ENCODE results near the gene SERPINB1.
"Not testable (repeated sequence)": the region's sequence is repeated elsewhere in the genome, so short reads cannot be mapped to it uniquely, and the experiment has no call there.

Gene SERPINB1

GRCh38 chr6:2863901-2864300 lies 22.2 kb upstream of the SERPINB1 start:
- H3K4me3 ChIP-seq (ENCODE audit: low read depth in 1 of 2, low read length in 2 of 2): no peak overlapping the region
- no peak overlapping the region for H3K27ac ChIP-seq (ENCODE audit: low read length)
- H3K4me1 ChIP-seq (ENCODE audit: control insufficient read depth in 1 of 2, insufficient read depth in 2 of 2, low read length in 2 of 2): peaks cover 3 to 8% of the 10 kb centered on the region in 2 donors
- no peaks in the 10 kb centered on the region for H3K9me3 ChIP-seq (ENCODE audit: control insufficient read depth in 1 of 2, low read length in 2 of 2)
- H3K27me3 ChIP-seq (ENCODE audit: low read depth, low read length): no peaks in the 10 kb centered on the region
- H3K36me3 ChIP-seq (ENCODE audit: control insufficient read depth in 1 of 2, insufficient read depth in 2 of 2, low read length in 2 of 2): no peaks in the 10 kb centered on the region

DNA sequence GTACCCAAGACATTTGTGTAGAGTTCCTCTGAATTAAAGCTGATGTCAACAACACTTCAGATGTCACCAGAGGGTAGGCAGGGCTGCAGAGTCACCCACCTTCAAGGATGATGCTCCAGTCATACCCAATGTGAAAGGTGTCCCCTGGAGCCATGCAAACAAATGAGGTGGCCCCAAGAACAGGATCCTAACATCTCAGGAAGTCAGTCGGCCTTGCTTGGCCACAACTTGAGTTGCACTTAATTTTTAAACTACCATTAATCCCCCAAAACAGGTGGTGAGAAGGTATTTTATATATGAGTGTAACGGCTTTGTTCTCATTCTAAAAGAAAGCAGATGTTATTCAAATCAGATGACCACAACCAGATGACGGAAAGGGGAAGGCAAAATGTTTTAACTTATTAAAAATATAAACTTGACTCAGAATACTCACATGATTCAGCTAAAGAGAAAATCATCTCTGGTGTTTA lies 21.1 kb upstream of the SERPINB1 start:
- Histone ChIP-seq H3K27me3 (ENCODE audit: low read depth, low read length) (no peaks in the 10 kb centered on the region), H3K4me3 (ENCODE audit: low read depth in 1 of 2, low read length in 2 of 2) (no peak overlapping the region), H3K4me1 (ENCODE audit: control insufficient read depth in 1 of 2, insufficient read depth in 2 of 2, low read length in 2 of 2) (peaks cover 10 to 14% of the 10 kb centered on the region in 2 donors), H3K36me3 (ENCODE audit: control insufficient read depth in 1 of 2, insufficient read depth in 2 of 2, low read length in 2 of 2) (no peaks in the 10 kb centered on the region), H3K9me3 (ENCODE audit: control insufficient read depth in 1 of 2, low read length in 2 of 2) (no peaks in the 10 kb centered on the region), H3K27ac (ENCODE audit: low read length) (no peak overlapping the region)

DNA sequence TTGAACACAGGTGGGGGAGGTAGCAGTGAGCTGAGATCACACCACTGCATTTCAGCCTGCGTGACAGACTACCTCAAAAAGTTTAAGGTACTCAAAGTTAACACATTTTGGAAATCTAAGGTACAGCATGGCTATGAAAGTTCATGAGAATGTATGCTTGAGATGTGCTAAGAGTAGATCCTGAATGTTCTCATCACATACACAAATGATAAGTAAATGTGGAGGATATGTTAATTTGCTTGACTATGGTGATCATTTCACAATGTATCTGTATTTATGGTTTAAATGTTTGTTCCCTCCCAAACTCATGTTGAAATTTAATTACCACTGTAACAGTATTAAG lies 20.1 kb upstream of the SERPINB1 start:
- H3K27ac ChIP-seq (ENCODE audit: low read length): no peak overlapping the region
- H3K4me1 ChIP-seq (ENCODE audit: control insufficient read depth in 1 of 2, insufficient read depth in 2 of 2, low read length in 2 of 2): peaks cover 14% of the 10 kb centered on the region in 2 donors
- H3K9me3 ChIP-seq (ENCODE audit: control insufficient read depth in 1 of 2, low read length in 2 of 2): no peaks in the 10 kb centered on the region
- H3K36me3 ChIP-seq (ENCODE audit: control insufficient read depth in 1 of 2, insufficient read depth in 2 of 2, low read length in 2 of 2): no peaks in the 10 kb centered on the region
- no peaks in the 10 kb centered on the region for H3K27me3 ChIP-seq (ENCODE audit: low read depth, low read length)
- no peak overlapping the region for H3K4me3 ChIP-seq (ENCODE audit: low read depth in 1 of 2, low read length in 2 of 2)

- Histone ChIP-seq H3K4me3 (ENCODE audit: low read depth in 1 of 2, low read length in 2 of 2) (no peak overlapping the region), H3K27ac (ENCODE audit: low read length) (no peak overlapping the region), H3K4me1 (ENCODE audit: control insufficient read depth in 1 of 2, insufficient read depth in 2 of 2, low read length in 2 of 2) (peaks cover 14% of the 10 kb centered on the region in 2 donors), H3K36me3 (ENCODE audit: control insufficient read depth in 1 of 2, insufficient read depth in 2 of 2, low read length in 2 of 2) (no peaks in the 10 kb centered on the region), H3K27me3 (ENCODE audit: low read depth, low read length) (no peaks in the 10 kb centered on the region), H3K9me3 (ENCODE audit: control insufficient read depth in 1 of 2, low read length in 2 of 2) (no peaks in the 10 kb centered on the region)
These were observed 19.6 kb upstream of the SERPINB1 start for GRCh38 chr6:2861060-2861821.

DNA sequence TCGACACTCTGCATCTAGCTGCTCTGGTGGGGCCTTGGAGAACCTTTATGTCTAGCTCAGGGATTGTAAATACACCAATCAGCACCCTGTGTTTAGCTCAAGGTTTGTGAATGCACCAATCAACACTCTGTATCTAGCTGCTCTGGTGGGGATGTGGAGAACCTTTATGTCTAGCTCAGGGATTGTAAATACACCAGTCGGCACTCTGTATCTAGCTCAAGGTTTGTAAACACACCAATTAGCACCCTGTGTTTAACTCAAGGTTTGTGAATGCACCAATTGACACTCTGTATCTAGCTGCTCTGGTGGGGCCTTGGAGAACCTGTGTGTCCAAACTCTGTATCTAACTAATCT lies 19.0 kb upstream of the SERPINB1 start:
- peaks cover 14% of the 10 kb centered on the region in 2 donors for H3K4me1 ChIP-seq (ENCODE audit: control insufficient read depth in 1 of 2, insufficient read depth in 2 of 2, low read length in 2 of 2)
- H3K4me3 ChIP-seq (ENCODE audit: low read depth in 1 of 2, low read length in 2 of 2); H3K36me3 ChIP-seq (ENCODE audit: control insufficient read depth in 1 of 2, insufficient read depth in 2 of 2, low read length in 2 of 2); H3K27ac ChIP-seq (ENCODE audit: low read length); H3K9me3 ChIP-seq (ENCODE audit: control insufficient read depth in 1 of 2, low read length in 2 of 2); H3K27me3 ChIP-seq (ENCODE audit: low read depth, low read length): not testable (repeated sequence)

DNA sequence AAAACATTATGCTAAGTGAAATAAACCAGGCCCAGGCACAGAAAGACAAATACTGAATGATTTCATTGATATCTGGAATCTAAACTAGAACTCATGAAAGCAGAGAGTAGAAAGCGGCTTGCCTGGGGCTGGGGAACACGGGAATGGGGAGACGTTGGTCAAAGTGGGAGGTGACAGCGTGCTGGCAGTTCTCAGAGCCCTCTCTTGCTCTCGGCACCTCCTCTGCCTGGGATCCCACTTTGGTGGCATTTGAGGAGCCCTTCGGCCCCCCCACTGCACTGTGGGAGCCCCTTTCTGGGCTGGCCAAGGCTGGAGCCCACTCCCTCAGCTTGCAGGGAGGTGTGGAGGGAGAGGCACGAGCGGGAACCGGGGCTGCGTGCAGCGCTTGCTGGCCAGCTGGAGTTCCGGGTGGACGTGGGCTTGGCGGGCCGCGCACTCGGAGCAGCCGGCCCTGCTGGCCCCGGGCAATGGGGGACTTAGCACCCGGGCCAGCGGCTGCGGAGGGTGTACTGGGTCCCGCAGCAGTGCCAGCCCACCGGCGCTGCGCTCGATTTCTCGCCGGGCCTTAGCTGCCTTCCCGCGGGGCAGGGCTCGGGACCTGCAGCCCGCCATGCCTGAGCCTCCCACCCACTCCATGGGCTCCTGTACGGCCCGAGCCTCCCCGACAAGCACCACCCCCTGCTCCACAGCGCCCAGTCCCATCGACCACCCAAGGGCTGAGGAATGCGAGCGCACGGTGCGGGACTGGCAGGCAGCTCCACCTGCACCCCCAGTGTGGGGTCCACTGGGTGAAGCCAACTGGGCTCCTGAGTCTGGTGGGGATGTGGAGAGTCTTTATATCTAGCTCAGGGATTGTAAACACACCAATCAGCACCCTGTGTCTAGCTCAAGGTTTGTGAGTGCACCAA lies 18.4 kb upstream of the SERPINB1 start:
- H3K4me3 ChIP-seq (ENCODE audit: low read depth in 1 of 2, low read length in 2 of 2); H3K27ac ChIP-seq (ENCODE audit: low read length); H3K36me3 ChIP-seq (ENCODE audit: control insufficient read depth in 1 of 2, insufficient read depth in 2 of 2, low read length in 2 of 2); H3K27me3 ChIP-seq (ENCODE audit: low read depth, low read length); H3K9me3 ChIP-seq (ENCODE audit: control insufficient read depth in 1 of 2, low read length in 2 of 2): not testable (repeated sequence)
- peaks cover 14 to 17% of the 10 kb centered on the region in 2 donors for H3K4me1 ChIP-seq (ENCODE audit: control insufficient read depth in 1 of 2, insufficient read depth in 2 of 2, low read length in 2 of 2)

DNA sequence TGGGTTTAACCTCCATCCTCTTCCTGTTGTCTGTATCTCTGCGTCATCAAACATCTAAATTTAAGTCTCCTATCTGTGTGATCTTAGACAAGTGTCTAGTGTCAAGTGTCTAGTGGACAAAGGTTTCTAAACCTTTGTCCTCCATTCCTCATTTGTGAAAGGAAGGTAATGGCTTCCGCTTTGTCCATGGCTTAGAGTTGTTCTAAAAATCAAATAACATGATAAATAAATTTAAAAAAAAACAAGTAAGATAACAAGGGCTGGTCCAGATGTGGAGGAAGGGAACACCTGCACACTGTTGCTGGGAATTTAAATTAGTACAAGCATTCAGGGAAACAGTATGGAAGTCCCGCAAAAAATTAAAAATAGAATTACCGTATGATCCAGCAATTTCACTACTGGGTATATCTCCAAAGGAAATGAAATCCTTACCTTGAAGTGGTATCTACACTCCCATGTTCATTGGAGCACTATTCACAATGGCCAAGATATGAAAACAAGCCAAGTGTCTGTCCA lies 17.6 kb upstream of the SERPINB1 start:
- H3K36me3 ChIP-seq (ENCODE audit: control insufficient read depth in 1 of 2, insufficient read depth in 2 of 2, low read length in 2 of 2): no peaks in the 10 kb centered on the region
- peaks cover 17 to 22% of the 10 kb centered on the region in 2 donors for H3K4me1 ChIP-seq (ENCODE audit: control insufficient read depth in 1 of 2, insufficient read depth in 2 of 2, low read length in 2 of 2)
- H3K4me3 ChIP-seq (ENCODE audit: low read depth in 1 of 2, low read length in 2 of 2): no peak overlapping the region
- H3K27ac ChIP-seq (ENCODE audit: low read length): peak overlapping the region; percentile 80
- no peaks in the 10 kb centered on the region for H3K9me3 ChIP-seq (ENCODE audit: control insufficient read depth in 1 of 2, low read length in 2 of 2)
- no peaks in the 10 kb centered on the region for H3K27me3 ChIP-seq (ENCODE audit: low read depth, low read length)

- Histone ChIP-seq H3K4me3 (ENCODE audit: low read depth in 1 of 2, low read length in 2 of 2) (peak overlapping the region; percentile 13 to 22), H3K27me3 (ENCODE audit: low read depth, low read length) (no peaks in the 10 kb centered on the region), H3K36me3 (ENCODE audit: control insufficient read depth in 1 of 2, insufficient read depth in 2 of 2, low read length in 2 of 2) (no peaks in the 10 kb centered on the region), H3K9me3 (ENCODE audit: control insufficient read depth in 1 of 2, low read length in 2 of 2) (no peaks in the 10 kb centered on the region), H3K27ac (ENCODE audit: low read length) (peak overlapping the region; percentile 80), H3K4me1 (ENCODE audit: control insufficient read depth in 1 of 2, insufficient read depth in 2 of 2, low read length in 2 of 2) (peaks cover 17 to 20% of the 10 kb centered on the region in 2 donors)
These were observed 16.1 kb upstream of the SERPINB1 start for GRCh38 chr6:2857580-2858337.

DNA sequence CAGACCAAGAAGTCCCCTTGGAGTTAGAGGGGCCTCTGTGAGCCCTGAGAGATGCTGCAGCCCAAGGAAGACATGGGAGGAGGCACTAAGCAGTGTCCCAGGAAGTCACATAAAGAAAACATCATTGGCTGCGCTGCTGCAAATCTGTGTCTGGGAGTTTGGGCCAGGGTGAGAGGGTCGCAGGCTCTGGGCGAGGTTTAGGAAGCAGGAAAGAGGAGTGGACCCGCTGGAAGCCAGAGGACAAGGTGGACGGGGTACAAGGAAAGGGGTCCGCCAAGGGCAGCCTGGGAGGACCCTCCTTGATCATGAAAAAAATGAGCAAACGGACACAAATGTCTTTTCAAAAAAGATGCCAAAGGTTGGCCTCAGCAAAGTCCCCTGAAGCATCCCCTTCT lies 15.5 kb upstream of the SERPINB1 start:
- Histone ChIP-seq H3K27me3 (ENCODE audit: low read depth, low read length) (no peaks in the 10 kb centered on the region), H3K4me3 (ENCODE audit: low read depth in 1 of 2, low read length in 2 of 2) (no peak overlapping the region), H3K36me3 (ENCODE audit: control insufficient read depth in 1 of 2, insufficient read depth in 2 of 2, low read length in 2 of 2) (no peaks in the 10 kb centered on the region), H3K4me1 (ENCODE audit: control insufficient read depth in 1 of 2, insufficient read depth in 2 of 2, low read length in 2 of 2) (peaks cover 17 to 20% of the 10 kb centered on the region in 2 donors), H3K27ac (ENCODE audit: low read length) (peak overlapping the region; percentile 80), H3K9me3 (ENCODE audit: control insufficient read depth in 1 of 2, low read length in 2 of 2) (no peaks in the 10 kb centered on the region)

DNA sequence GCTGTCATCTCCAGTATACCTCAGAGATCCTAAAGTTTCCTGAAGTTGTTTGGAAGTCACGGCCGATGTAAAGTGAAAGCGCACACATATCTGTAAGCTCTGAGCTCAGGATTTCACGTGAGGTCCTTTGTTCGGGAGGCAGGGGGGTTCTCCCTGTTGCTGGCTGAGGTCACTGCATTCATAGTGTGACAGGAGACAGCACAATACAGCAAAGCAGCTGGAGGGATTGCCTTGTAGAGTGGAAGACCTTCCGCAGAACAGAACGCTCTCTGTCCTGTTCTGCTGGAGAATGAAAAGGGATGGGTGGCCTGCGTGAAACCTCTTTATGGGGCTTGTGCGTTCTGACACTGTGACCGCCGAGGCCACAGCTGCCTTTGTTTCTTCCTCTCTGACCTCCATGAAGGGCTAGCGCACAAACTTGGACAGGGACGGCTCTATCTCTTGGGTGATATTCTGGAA lies 13.4 kb upstream of the SERPINB1 start:
- Histone ChIP-seq H3K4me1 (ENCODE audit: control insufficient read depth in 1 of 2, insufficient read depth in 2 of 2, low read length in 2 of 2) (peaks cover 17 to 20% of the 10 kb centered on the region in 2 donors), H3K36me3 (ENCODE audit: control insufficient read depth in 1 of 2, insufficient read depth in 2 of 2, low read length in 2 of 2) (no peaks in the 10 kb centered on the region), H3K4me3 (ENCODE audit: low read depth in 1 of 2, low read length in 2 of 2) (peak overlapping the region; percentile 41 to 58), H3K27ac (ENCODE audit: low read length) (peak overlapping the region; percentile 77), H3K9me3 (ENCODE audit: control insufficient read depth in 1 of 2, low read length in 2 of 2) (no peaks in the 10 kb centered on the region), H3K27me3 (ENCODE audit: low read depth, low read length) (no peaks in the 10 kb centered on the region)

Measured in muscle layer of duodenum (tissue), 2 donors.